NB4 (cell line): ENCODE data around the gene LAMB1.

ENCODE experiments used
- CTCF ChIP-seq: IDR thresholded peaks from one replicate; pipeline ENCODE4 v1.5.1; 2012; ENCODE audit warnings: low read depth, low read length
- MAX ChIP-seq: IDR thresholded peaks from 2 replicates; pipeline ENCODE4 v1.6.1; 2011; ENCODE audit warnings: low read depth, low read length

GRCh38 chr7:107962817-107963216 lies 40.1 kb downstream of the LAMB1 start:
- TF ChIP-seq MAX: no peak
- no peak for TF ChIP-seq CTCF
